ENCODE data around the gene PNCK. TPM values are rescaled to one million over a fixed set of nuclear protein-coding genes. Genes with fewer than 3 reads are reported as not detected.
A peak's percentile ranks its signal among the peaks of the same experiment; 100 is the strongest.

Gene PNCK
- total and polyA plus RNA-seq, 2 of the 13 experiments (the other 11 are each of a cell fraction or from before 2014, with no cell fraction given), result 33.1 TPM; not detected in 1

- 89% methylated on average over 6 of the region's 41 CpGs for WGBS (ENCODE audit: low lambda C conversion rate)
- ChIA-PET CTCF (ENCODE audit: low intra/inter-chr PET ratio, low total read pairs) (interaction anchor here (2.1 kb wide), 1 partner anchor 40 kb away, joined by 12 read pairs; no protein-coding TSS in a partner anchor), POLR2A (interaction anchor here (3.3 to 15.1 kb wide), 4 partner anchors 9 to 38 kb away, joined by 10 to 596 read pairs (median 83); no protein-coding TSS in a partner anchor)
- Histone ChIP-seq H3K36me3 (replicated peaks in 1 of 2; ENCODE audit: control insufficient read depth in 1 of 2, insufficient read depth in 2 of 2, low read length in 2 of 2) (peaks cover 0 to 3% of the 10 kb centered on the region in 2 experiments; a peak in 1 of 5 replicates), H2AFZ (ENCODE audit: low read length) (no peak overlapping the region), H3K4me1 (ENCODE audit: insufficient read depth, low read length) (peaks cover 46% of the 10 kb centered on the region), H3K27me3 (ENCODE audit: control insufficient read depth in 1 of 2, insufficient read depth in 2 of 2, low read length in 2 of 2) (no peaks in the 10 kb centered on the region; a peak in 1 of 5 replicates), H3K4me3 (replicated peaks in 1 of 3; ENCODE audit: insufficient read depth in 1 of 3, low read depth in 2 of 3, low read length in 3 of 3) (peak overlapping the region in 2 of 3 experiments; percentile 28 to 79; a peak in 3 of 6 replicates), H4K20me1 (ENCODE audit: insufficient read depth, low read length) (peaks cover 14% of the 10 kb centered on the region; the same call in 1 of the 2 replicates), H3K9ac (ENCODE audit: insufficient read depth, low read depth, low read length) (no peak overlapping the region), H3K9me3 (ENCODE audit: low read length) (no peaks in the 10 kb centered on the region), H3K4me2 (ENCODE audit: low read depth, low read length) (peak overlapping the region; percentile 88), H3K79me2 (ENCODE audit: insufficient read depth, low read length) (peaks cover 31% of the 10 kb centered on the region), H3K27ac (ENCODE audit: extremely low read length, insufficient read depth, low read length) (no peak overlapping the region)
- intact Hi-C loops (cut with micrococcal nuclease; ENCODE audit: unreplicated experiment) (loop anchor here (1.0 kb wide), 1 partner anchor 40 kb away; no protein-coding TSS in a partner anchor), in situ Hi-C loops (cut with HindIII; ENCODE audit: extremely low pct_ligation_motif_present, low pct_unique_long_range_greater_than_20kb) (loop anchor here (5.0 to 25.0 kb wide), 2 partner anchors 38 to 688 kb away; no protein-coding TSS in a partner anchor)
- ATAC-seq (no peak), DNase-seq (ENCODE audit: low spot score) (no peak), FAIRE-seq (peak; percentile 28)
- no TSS peak for BruUV-seq (replicated peaks)
- TF ChIP-seq RBFOX2 (IDR thresholded peaks at IDR 0.05; ENCODE audit: low read depth, low read length) (peak; percentile 55), SAFB2 (CRISPR knock-in tag; IDR thresholded peaks at IDR 0.05; ENCODE audit: borderline replicate concordance, low read depth) (0 out of 2 replicates have a peak, but pooled peaks have one; percentile 19), ZBTB33 (CRISPR knock-in tag; IDR thresholded peaks at IDR 0.05) (peak; percentile 63), ZNF260 (CRISPR knock-in tag; IDR thresholded peaks at IDR 0.05; ENCODE audit: borderline replicate concordance, low read depth) (no peak), SSRP1 (CRISPR knock-in tag; IDR thresholded peaks at IDR 0.05) (peak; percentile 14; the same call in 1 of the 2 replicates), PAF1 (CRISPR knock-in tag; IDR thresholded peaks at IDR 0.05) (peak; percentile 43; the same call in 1 of the 2 replicates)
- TF ChIP-seq, protein P1, sequence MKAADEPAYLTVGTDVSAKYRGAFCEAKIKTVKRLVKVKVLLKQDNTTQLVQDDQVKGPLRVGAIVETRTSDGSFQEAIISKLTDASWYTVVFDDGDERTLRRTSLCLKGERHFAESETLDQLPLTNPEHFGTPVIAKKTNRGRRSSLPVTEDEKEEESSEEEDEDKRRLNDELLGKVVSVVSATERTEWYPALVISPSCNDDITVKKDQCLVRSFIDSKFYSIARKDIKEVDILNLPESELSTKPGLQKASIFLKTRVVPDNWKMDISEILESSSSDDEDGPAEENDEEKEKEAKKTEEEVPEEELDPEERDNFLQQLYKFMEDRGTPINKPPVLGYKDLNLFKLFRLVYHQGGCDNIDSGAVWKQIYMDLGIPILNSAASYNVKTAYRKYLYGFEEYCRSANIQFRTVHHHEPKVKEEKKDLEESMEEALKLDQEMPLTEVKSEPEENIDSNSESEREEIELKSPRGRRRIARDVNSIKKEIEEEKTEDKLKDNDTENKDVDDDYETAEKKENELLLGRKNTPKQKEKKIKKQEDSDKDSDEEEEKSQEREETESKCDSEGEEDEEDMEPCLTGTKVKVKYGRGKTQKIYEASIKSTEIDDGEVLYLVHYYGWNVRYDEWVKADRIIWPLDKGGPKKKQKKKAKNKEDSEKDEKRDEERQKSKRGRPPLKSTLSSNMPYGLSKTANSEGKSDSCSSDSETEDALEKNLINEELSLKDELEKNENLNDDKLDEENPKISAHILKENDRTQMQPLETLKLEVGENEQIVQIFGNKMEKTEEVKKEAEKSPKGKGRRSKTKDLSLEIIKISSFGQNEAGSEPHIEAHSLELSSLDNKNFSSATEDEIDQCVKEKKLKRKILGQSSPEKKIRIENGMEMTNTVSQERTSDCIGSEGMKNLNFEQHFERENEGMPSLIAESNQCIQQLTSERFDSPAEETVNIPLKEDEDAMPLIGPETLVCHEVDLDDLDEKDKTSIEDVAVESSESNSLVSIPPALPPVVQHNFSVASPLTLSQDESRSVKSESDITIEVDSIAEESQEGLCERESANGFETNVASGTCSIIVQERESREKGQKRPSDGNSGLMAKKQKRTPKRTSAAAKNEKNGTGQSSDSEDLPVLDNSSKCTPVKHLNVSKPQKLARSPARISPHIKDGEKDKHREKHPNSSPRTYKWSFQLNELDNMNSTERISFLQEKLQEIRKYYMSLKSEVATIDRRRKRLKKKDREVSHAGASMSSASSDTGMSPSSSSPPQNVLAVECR (CRISPR knock-in tag; IDR thresholded peaks at IDR 0.05; ENCODE audit: borderline replicate concordance), result no peak
- TF ChIP-seq, protein P2, sequence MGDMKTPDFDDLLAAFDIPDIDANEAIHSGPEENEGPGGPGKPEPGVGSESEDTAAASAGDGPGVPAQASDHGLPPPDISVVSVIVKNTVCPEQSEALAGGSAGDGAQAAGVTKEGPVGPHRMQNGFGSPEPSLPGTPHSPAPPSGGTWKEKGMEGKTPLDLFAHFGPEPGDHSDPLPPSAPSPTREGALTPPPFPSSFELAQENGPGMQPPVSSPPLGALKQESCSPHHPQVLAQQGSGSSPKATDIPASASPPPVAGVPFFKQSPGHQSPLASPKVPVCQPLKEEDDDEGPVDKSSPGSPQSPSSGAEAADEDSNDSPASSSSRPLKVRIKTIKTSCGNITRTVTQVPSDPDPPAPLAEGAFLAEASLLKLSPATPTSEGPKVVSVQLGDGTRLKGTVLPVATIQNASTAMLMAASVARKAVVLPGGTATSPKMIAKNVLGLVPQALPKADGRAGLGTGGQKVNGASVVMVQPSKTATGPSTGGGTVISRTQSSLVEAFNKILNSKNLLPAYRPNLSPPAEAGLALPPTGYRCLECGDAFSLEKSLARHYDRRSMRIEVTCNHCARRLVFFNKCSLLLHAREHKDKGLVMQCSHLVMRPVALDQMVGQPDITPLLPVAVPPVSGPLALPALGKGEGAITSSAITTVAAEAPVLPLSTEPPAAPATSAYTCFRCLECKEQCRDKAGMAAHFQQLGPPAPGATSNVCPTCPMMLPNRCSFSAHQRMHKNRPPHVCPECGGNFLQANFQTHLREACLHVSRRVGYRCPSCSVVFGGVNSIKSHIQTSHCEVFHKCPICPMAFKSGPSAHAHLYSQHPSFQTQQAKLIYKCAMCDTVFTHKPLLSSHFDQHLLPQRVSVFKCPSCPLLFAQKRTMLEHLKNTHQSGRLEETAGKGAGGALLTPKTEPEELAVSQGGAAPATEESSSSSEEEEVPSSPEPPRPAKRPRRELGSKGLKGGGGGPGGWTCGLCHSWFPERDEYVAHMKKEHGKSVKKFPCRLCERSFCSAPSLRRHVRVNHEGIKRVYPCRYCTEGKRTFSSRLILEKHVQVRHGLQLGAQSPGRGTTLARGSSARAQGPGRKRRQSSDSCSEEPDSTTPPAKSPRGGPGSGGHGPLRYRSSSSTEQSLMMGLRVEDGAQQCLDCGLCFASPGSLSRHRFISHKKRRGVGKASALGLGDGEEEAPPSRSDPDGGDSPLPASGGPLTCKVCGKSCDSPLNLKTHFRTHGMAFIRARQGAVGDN (CRISPR knock-in tag; IDR thresholded peaks at IDR 0.05), result peak; percentile 9; the same call in 1 of the 2 replicates
Measured at GRCh38 chrX:153649915-153650782, 23.5 kb downstream of the PNCK start.

Data from HepG2 (cell line).